GM18505 (cell line): ENCODE results near the gene ADCY1.

Experiments used
- ATAC-seq: cut with Tn5 transposase; IDR thresholded peaks from one replicate; pipeline ENCODE4 v1.9.1; 2021; ENCODE audit not compliant: unreplicated experiment
- POLR2A ChIP-seq: IDR thresholded peaks from 4 replicates; pipeline ENCODE4 v1.6.1; 2011; ENCODE audit warnings: borderline replicate concordance; ENCODE audit not compliant: insufficient read depth, insufficient read length; ENCODE audit errors: extremely low read depth

ADCY1 gene

GRCh38 chr7:45591101-45591906, 17.1 kb downstream of the ADCY1 start:
- no peak for TF ChIP-seq POLR2A
- no peak for ATAC-seq

- no peak for ATAC-seq
- no peak for TF ChIP-seq POLR2A
Measured at GRCh38 chr7:45592230-45592991, 18.2 kb downstream of the ADCY1 start.

- ATAC-seq, result no peak
- no peak for TF ChIP-seq POLR2A
Measured at GRCh38 chr7:45593121-45593541, 19.0 kb downstream of the ADCY1 start.

GRCh38 chr7:45593877-45594276, 19.7 kb downstream of the ADCY1 start:
- TF ChIP-seq POLR2A, result no peak
- no peak for ATAC-seq

- no peak for TF ChIP-seq POLR2A
- no peak for ATAC-seq
Measured at GRCh38 chr7:45594745-45595535, 20.8 kb downstream of the ADCY1 start.

- no peak for ATAC-seq
- no peak for TF ChIP-seq POLR2A
Measured at GRCh38 chr7:45595809-45596664, 21.9 kb downstream of the ADCY1 start.

GRCh38 chr7:45596665-45597095, 22.5 kb downstream of the ADCY1 start:
- TF ChIP-seq POLR2A, result no peak
- ATAC-seq, result no peak

- no peak for TF ChIP-seq POLR2A
- no peak for ATAC-seq
Measured at GRCh38 chr7:45597286-45597984, 23.3 kb downstream of the ADCY1 start.

GRCh38 chr7:45598886-45599520, 24.8 kb downstream of the ADCY1 start:
- ATAC-seq, result no peak
- no peak for TF ChIP-seq POLR2A

- ATAC-seq, result no peak
- no peak for TF ChIP-seq POLR2A
Measured at GRCh38 chr7:45599851-45600706, 25.9 kb downstream of the ADCY1 start.

GRCh38 chr7:45601094-45601493, 26.9 kb downstream of the ADCY1 start:
- ATAC-seq, result no peak
- no peak for TF ChIP-seq POLR2A
